Melanocyte of skin (primary cell): ENCODE measurements around the gene STXBP6. TPM values are rescaled to one million over a fixed set of nuclear protein-coding genes. Genes with fewer than 3 reads are reported as not detected.

Experiments
- total RNA-seq, 2 donors: library from RNA; depleted of rRNA; stranded (reverse); fragments of >200 nt; gene quantifications; 2 replicates each; pipeline ENCODE4 v1.2.3, GENCODE V29; 2012

The STXBP6 gene
- 10 to 100 TPM in 1 of 2 donors, 1 to 10 TPM in 1; 8.6 to 12.7 TPM for total RNA-seq

GRCh38 chr14:25049568-25050268 lies at the start of gene STXBP6:
TSS of gene STXBP6 (minus strand) at chr14:25050147. CDS start at chr14:24974818, 75,329 bp downstream.

